HEK293 (cell line): ENCODE results near the gene NHEJ1.
A peak's percentile ranks its signal among the peaks of the same experiment; 100 is the strongest.

ENCODE experiments used
- CTCF ChIA-PET: fragments of 350-600 bp; formaldehyde crosslinking; extraction: SDS; loops from one replicate; lab custom pipeline; 2021; ENCODE audit warnings: antibody characterized with exemption; lab: Yijun Ruan, JAX
- POLR2A ChIA-PET: fragments of 300-600 bp; formaldehyde crosslinking; extraction: SDS; loops from one replicate; lab custom pipeline; 2020; ENCODE audit warnings: antibody characterized with exemption, inconsistent platforms; lab: Yijun Ruan, JAX
- H3K27ac ChIP-seq: fragments of 200-500 bp; sonication (Bioruptor generic); 2 replicates; pipeline ENCODE4 v1.5.1; 2014; ENCODE audit warnings: low read depth, low read length, control low read depth, inconsistent platforms; ENCODE audit errors: extremely low read depth
- H3K36me3 ChIP-seq, 2 experiments: fragments of 200-500 bp in 1 of 2; sonication (Bioruptor generic) in 1 of 2; 1 replicate in 1 of 2; 2 replicates in 1 of 2; pipeline ENCODE4 v1.5.1; 2014 to 2017; ENCODE audit warnings: inconsistent platforms in 2 of 2, low read length in 2 of 2; ENCODE audit not compliant: control insufficient read depth in 2 of 2, insufficient read depth in 1 of 2
- H3K4me1 ChIP-seq: fragments of 200-500 bp; sonication (Bioruptor generic); 2 replicates; pipeline ENCODE4 v1.5.1; 2014; ENCODE audit warnings: mild to moderate bottlenecking, low read length, inconsistent platforms; ENCODE audit not compliant: control insufficient read depth, insufficient read depth
- H3K4me3 ChIP-seq: 2 replicates; pipeline ENCODE4 v1.5.1; 2011; ENCODE audit warnings: low read depth, mild to moderate bottlenecking, control low read depth, low read length, moderate library complexity
- H3K9me3 ChIP-seq: fragments of 200-500 bp; sonication (Bioruptor generic); 2 replicates; pipeline ENCODE4 v1.5.1; 2014; ENCODE audit warnings: low read depth, low read length, inconsistent platforms; ENCODE audit not compliant: control insufficient read depth, insufficient read depth
- GFI1B ChIP-seq: fragments of 450-650 bp; formaldehyde crosslinking; IDR thresholded peaks from 2 replicates; pipeline ENCODE4 v1.5.1; 2016; ENCODE audit warnings: missing biosample characterization, missing genetic modification characterization
- GLI4 ChIP-seq: fragments of 450-650 bp; formaldehyde crosslinking; IDR thresholded peaks from 2 replicates; pipeline ENCODE4 v1.5.1; 2016; ENCODE audit warnings: missing biosample characterization, missing genetic modification characterization
- HOXA7 ChIP-seq: sonication (generic); formaldehyde crosslinking; IDR thresholded peaks from 2 replicates; pipeline ENCODE4 v1.8.1; 2022; ENCODE audit warnings: missing genetic modification reagents, borderline replicate concordance
- MEIS1 ChIP-seq: sonication (generic); formaldehyde crosslinking; IDR thresholded peaks from 2 replicates; pipeline ENCODE4 v1.8.1; 2022; ENCODE audit warnings: missing genetic modification reagents, mild to moderate bottlenecking, borderline replicate concordance
- SCRT1 ChIP-seq: fragments of 450-650 bp; formaldehyde crosslinking; IDR thresholded peaks from 2 replicates; pipeline ENCODE4 v1.5.1; 2016; ENCODE audit warnings: missing biosample characterization, missing genetic modification characterization, borderline replicate concordance
- ZBTB17 ChIP-seq: fragments of 450-650 bp; formaldehyde crosslinking; IDR thresholded peaks from 2 replicates; pipeline ENCODE4 v1.5.1; 2016; ENCODE audit warnings: missing biosample characterization, missing genetic modification characterization
- ZBTB20 ChIP-seq: fragments of 450-650 bp; formaldehyde crosslinking; IDR thresholded peaks from 2 replicates; pipeline ENCODE4 v1.5.1; 2016; ENCODE audit warnings: missing biosample characterization, missing genetic modification characterization
- ZBTB48 ChIP-seq: fragments of 450-650 bp; formaldehyde crosslinking; IDR thresholded peaks from 2 replicates; pipeline ENCODE4 v1.5.1; 2016; ENCODE audit warnings: missing biosample characterization, missing genetic modification characterization
- ZBTB7A ChIP-seq: fragments of 450-650 bp; formaldehyde crosslinking; IDR thresholded peaks from 2 replicates; pipeline ENCODE4 v1.5.1; 2016; ENCODE audit warnings: low read depth, missing biosample characterization, missing genetic modification characterization
- ZNF121 ChIP-seq: fragments of 450-650 bp; formaldehyde crosslinking; IDR thresholded peaks from 2 replicates; pipeline ENCODE4 v1.5.1; 2016; ENCODE audit warnings: missing biosample characterization, missing genetic modification characterization
- ZNF157 ChIP-seq: fragments of 450-650 bp; formaldehyde crosslinking; IDR thresholded peaks from 2 replicates; pipeline ENCODE4 v1.5.1; 2016; ENCODE audit warnings: missing biosample characterization, missing genetic modification characterization
- ZNF169 ChIP-seq: fragments of 450-650 bp; formaldehyde crosslinking; IDR thresholded peaks from 2 replicates; pipeline ENCODE4 v1.5.1; 2016; ENCODE audit warnings: missing biosample characterization, missing genetic modification characterization
- ZNF202 ChIP-seq: fragments of 450-650 bp; formaldehyde crosslinking; IDR thresholded peaks from 2 replicates; pipeline ENCODE4 v1.5.1; 2016; ENCODE audit warnings: missing biosample characterization, missing genetic modification characterization, borderline replicate concordance
- ZNF335 ChIP-seq: fragments of 450-650 bp; formaldehyde crosslinking; conservative IDR thresholded peaks from 2 replicates; pipeline ENCODE4 v1.5.1; 2016; ENCODE audit warnings: missing biosample characterization, missing genetic modification characterization
- ZNF423 ChIP-seq: fragments of 450-650 bp; formaldehyde crosslinking; IDR thresholded peaks from 2 replicates; pipeline ENCODE4 v1.5.1; 2016; ENCODE audit warnings: missing biosample characterization, missing genetic modification characterization
- ZNF501 ChIP-seq: fragments of 450-650 bp; formaldehyde crosslinking; IDR thresholded peaks from 2 replicates; pipeline ENCODE4 v1.5.1; 2016; ENCODE audit warnings: missing biosample characterization, missing genetic modification characterization
- ZNF600 ChIP-seq: fragments of 450-650 bp; formaldehyde crosslinking; IDR thresholded peaks from 2 replicates; pipeline ENCODE4 v1.5.1; 2016; ENCODE audit warnings: missing biosample characterization, missing genetic modification characterization
- ZNF654 ChIP-seq: fragments of 450-650 bp; formaldehyde crosslinking; IDR thresholded peaks from 2 replicates; pipeline ENCODE4 v1.5.1; 2016; ENCODE audit warnings: low read depth, missing biosample characterization, missing genetic modification characterization
- ZNF76 ChIP-seq: fragments of 450-650 bp; formaldehyde crosslinking; IDR thresholded peaks from 2 replicates; pipeline ENCODE4; 2016; ENCODE audit warnings: low read depth, missing biosample characterization, missing genetic modification characterization, borderline replicate concordance
- ZNF777 ChIP-seq: fragments of 450-650 bp; formaldehyde crosslinking; IDR thresholded peaks from 2 replicates; pipeline ENCODE4 v1.5.1; 2017; ENCODE audit warnings: missing biosample characterization, missing genetic modification characterization, borderline replicate concordance
- TF ChIP-seq, protein P1 (sequence below): fragments of 450-650 bp; formaldehyde crosslinking; IDR thresholded peaks from 2 replicates; pipeline ENCODE4 v1.5.1; 2016; ENCODE audit warnings: missing biosample characterization, missing genetic modification characterization
- TF ChIP-seq, protein P2 (sequence below): fragments of 450-650 bp; formaldehyde crosslinking; IDR thresholded peaks from 2 replicates; pipeline ENCODE4 v1.5.1; 2016; ENCODE audit warnings: missing biosample characterization, missing genetic modification characterization

NHEJ1 gene

GRCh38 chr2:219175928-219176817, 15.6 kb upstream of the NHEJ1 start:
- Histone ChIP-seq H3K36me3 (peaks cover 4 to 55% of the 10 kb centered on the region in 2 experiments; a peak in 2 of 3 replicates), H3K4me3 (peak overlapping the region; percentile 78), H3K9me3 (no peaks in the 10 kb centered on the region), H3K4me1 (peaks cover 6% of the 10 kb centered on the region; the same call in 1 of the 2 replicates), H3K27ac (peak overlapping the region; percentile 79)
- CTCF ChIA-PET, result interaction anchor here (0.5 to 8.4 kb wide), 16 partner anchors 9 to 365 kb away, joined by 3 to 101 read pairs (median 3); partner anchors contain the start of genes DNAJB2, GLB1L, NHEJ1 and STK16
- TF ChIP-seq ZNF423 (tag by site-specific recombination) (no peak), ZNF777 (tag by site-specific recombination) (0 out of 2 replicates have a peak, but pooled peaks have one; percentile 19), GFI1B (tag by site-specific recombination) (no peak), ZNF76 (tag by site-specific recombination) (peak; percentile 24; the same call in 1 of the 2 replicates), MEIS1 (CRISPR knock-in tag) (no peak), ZBTB7A (peak; percentile 83; the same call in 1 of the 2 replicates), ZNF121 (no peak), ZNF501 (peak; percentile 43; the same call in 1 of the 2 replicates), ZBTB48 (peak; percentile 23; the same call in 1 of the 2 replicates), ZBTB20 (tag by site-specific recombination) (peak; percentile 62), HOXA7 (no peak), ZNF335 (tag by site-specific recombination) (peak; percentile 90), ZNF600 (tag by site-specific recombination) (0 out of 2 replicates have a peak, but pooled peaks have one; percentile 13)
- TF ChIP-seq, protein P1, sequence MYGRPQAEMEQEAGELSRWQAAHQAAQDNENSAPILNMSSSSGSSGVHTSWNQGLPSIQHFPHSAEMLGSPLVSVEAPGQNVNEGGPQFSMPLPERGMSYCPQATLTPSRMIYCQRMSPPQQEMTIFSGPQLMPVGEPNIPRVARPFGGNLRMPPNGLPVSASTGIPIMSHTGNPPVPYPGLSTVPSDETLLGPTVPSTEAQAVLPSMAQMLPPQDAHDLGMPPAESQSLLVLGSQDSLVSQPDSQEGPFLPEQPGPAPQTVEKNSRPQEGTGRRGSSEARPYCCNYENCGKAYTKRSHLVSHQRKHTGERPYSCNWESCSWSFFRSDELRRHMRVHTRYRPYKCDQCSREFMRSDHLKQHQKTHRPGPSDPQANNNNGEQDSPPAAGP (tag by site-specific recombination), result peak; percentile 20; the same call in 1 of the 2 replicates
- TF ChIP-seq, protein P2, sequence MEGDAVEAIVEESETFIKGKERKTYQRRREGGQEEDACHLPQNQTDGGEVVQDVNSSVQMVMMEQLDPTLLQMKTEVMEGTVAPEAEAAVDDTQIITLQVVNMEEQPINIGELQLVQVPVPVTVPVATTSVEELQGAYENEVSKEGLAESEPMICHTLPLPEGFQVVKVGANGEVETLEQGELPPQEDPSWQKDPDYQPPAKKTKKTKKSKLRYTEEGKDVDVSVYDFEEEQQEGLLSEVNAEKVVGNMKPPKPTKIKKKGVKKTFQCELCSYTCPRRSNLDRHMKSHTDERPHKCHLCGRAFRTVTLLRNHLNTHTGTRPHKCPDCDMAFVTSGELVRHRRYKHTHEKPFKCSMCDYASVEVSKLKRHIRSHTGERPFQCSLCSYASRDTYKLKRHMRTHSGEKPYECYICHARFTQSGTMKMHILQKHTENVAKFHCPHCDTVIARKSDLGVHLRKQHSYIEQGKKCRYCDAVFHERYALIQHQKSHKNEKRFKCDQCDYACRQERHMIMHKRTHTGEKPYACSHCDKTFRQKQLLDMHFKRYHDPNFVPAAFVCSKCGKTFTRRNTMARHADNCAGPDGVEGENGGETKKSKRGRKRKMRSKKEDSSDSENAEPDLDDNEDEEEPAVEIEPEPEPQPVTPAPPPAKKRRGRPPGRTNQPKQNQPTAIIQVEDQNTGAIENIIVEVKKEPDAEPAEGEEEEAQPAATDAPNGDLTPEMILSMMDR (tag by site-specific recombination), result peak; percentile 95
- POLR2A ChIA-PET, result interaction anchor here (0.6 to 2.7 kb wide), 14 partner anchors 17 to 179 kb away, joined by 3 to 27 read pairs (median 4); partner anchors contain the start of genes ABCB6, ANKZF1, ATG9A and CFAP65

DNA sequence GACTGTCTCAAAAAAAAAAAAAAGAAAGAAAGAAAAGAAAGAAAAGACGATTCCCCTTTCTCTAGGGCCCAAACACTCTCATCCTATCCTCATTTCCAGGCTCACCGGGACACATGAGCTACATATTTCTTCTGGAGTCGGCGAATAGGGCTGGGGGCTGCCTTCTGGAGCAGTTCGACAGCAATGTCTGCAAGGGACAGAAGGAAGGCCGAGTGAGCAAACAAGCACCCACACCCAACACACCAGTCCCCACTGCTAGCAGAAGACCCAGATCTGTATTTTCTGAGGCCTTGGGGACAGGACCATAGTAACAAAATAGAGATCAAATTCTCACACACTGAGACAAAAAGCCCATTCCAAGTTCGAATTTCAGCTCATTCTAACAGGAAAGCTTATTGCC, 14.9 kb upstream of the NHEJ1 start:
- peaks cover 6% of the 10 kb centered on the region; the same call in 1 of the 2 replicates for H3K4me1 ChIP-seq
- peaks cover 4 to 48% of the 10 kb centered on the region in 2 experiments; a peak in 2 of 3 replicates for H3K36me3 ChIP-seq
- H3K4me3 ChIP-seq, result no peak overlapping the region
- CTCF ChIA-PET, result interaction anchor here (0.5 to 8.4 kb wide), 15 partner anchors 8 to 366 kb away, joined by 3 to 101 read pairs (median 3); partner anchors contain the start of genes DNAJB2 and NHEJ1
- H3K9me3 ChIP-seq, result no peaks in the 10 kb centered on the region
- TF ChIP-seq GLI4 (tag by site-specific recombination) (no peak), ZNF654 (tag by site-specific recombination) (no peak), ZBTB17 (tag by site-specific recombination) (peak; percentile 59; the same call in 1 of the 2 replicates), SCRT1 (no peak), ZNF202 (tag by site-specific recombination) (no peak), ZNF157 (tag by site-specific recombination) (no peak), ZNF169 (tag by site-specific recombination) (no peak), MEIS1 (CRISPR knock-in tag) (no peak)
- peak overlapping the region; percentile 79; the same call in 1 of the 2 replicates for H3K27ac ChIP-seq
- POLR2A ChIA-PET, result interaction anchor here (2.7 kb wide), 1 partner anchor 31 kb away, joined by 27 read pairs; the partner anchor contains the start of gene ZFAND2B
